MM.1S (cell line): ENCODE data around the gene PALB2.

Experiments used
- DNase-seq: peaks from one replicate; pipeline ENCODE4 v3.0.0-alpha.2; 2015
- H2AFZ ChIP-seq: fragments of 300-600 bp; sonication (generic); 2 replicates; pipeline ENCODE4 v1.6.0; 2016; ENCODE audit warnings: antibody characterized with exemption, low read length
- H3F3A ChIP-seq: fragments of 300-600 bp; sonication (generic); 2 replicates; pipeline ENCODE4 v1.6.1; 2016; ENCODE audit warnings: mild to moderate bottlenecking, antibody characterized with exemption, low read length, moderate library complexity, mixed read lengths; ENCODE audit not compliant: insufficient read depth
- H3K27ac ChIP-seq: fragments of 300-600 bp; sonication (generic); 2 replicates; pipeline ENCODE4 v1.5.1; 2016; ENCODE audit warnings: mild to moderate bottlenecking, low read length
- H3K27me3 ChIP-seq: fragments of 300-600 bp; sonication (generic); replicated peaks from 2 replicates; pipeline ENCODE4 v1.6.0; 2016; ENCODE audit warnings: low read length; ENCODE audit not compliant: insufficient read depth
- H3K36me3 ChIP-seq: fragments of 300-600 bp; sonication (generic); replicated peaks from 2 replicates; pipeline ENCODE4 v1.6.1; 2016; ENCODE audit warnings: mild to moderate bottlenecking, low read length, mixed read lengths; ENCODE audit not compliant: insufficient read depth
- H3K4me1 ChIP-seq: fragments of 300-600 bp; sonication (generic); 2 replicates; pipeline ENCODE4 v1.6.1; 2016; ENCODE audit warnings: low read length, mixed read lengths
- H3K4me2 ChIP-seq: fragments of 300-600 bp; sonication (generic); 2 replicates; pipeline ENCODE4 v1.6.0; 2016; ENCODE audit warnings: low read depth, low read length
- H3K4me3 ChIP-seq: fragments of 300-600 bp; sonication (generic); 2 replicates; pipeline ENCODE4 v1.5.1; 2016; ENCODE audit warnings: low read length, mixed read lengths
- H3K79me2 ChIP-seq: fragments of 300-600 bp; sonication (generic); 2 replicates; pipeline ENCODE4 v1.6.1; 2016; ENCODE audit warnings: mixed run types, low read length, mixed read lengths
- H3K9ac ChIP-seq: fragments of 300-600 bp; sonication (generic); 2 replicates; pipeline ENCODE4 v1.6.1; 2016; ENCODE audit warnings: low read length, mixed read lengths
- H3K9me2 ChIP-seq: fragments of 300-600 bp; sonication (generic); replicated peaks from 2 replicates; pipeline ENCODE4 v1.6.1; 2016; ENCODE audit warnings: mild to moderate bottlenecking, low read length, mixed read lengths; ENCODE audit not compliant: insufficient read depth
- H3K9me3 ChIP-seq: fragments of 300-600 bp; sonication (generic); replicated peaks from 2 replicates; pipeline ENCODE4 v1.6.1; 2016; ENCODE audit warnings: mild to moderate bottlenecking, low read length, mixed read lengths; ENCODE audit not compliant: insufficient read depth
- H4K20me1 ChIP-seq: fragments of 300-600 bp; sonication (generic); 2 replicates; pipeline ENCODE4 v1.6.1; 2016; ENCODE audit warnings: mild to moderate bottlenecking, low read length, moderate library complexity, mixed read lengths; ENCODE audit not compliant: insufficient read depth
- CTCF ChIP-seq: fragments of 300-600 bp; sonication (generic); IDR thresholded peaks from 2 replicates; pipeline ENCODE4 v1.5.1; 2016; ENCODE audit warnings: antibody characterized with exemption, low read length, mixed read lengths
- EZH2 ChIP-seq: fragments of 300-600 bp; sonication (generic); optimal IDR thresholded peaks from 2 replicates; pipeline ENCODE3; 2017; ENCODE audit warnings: low read depth, mild to moderate bottlenecking, antibody characterized with exemption, low read length, mixed read lengths
- EZH2phosphoT487 ChIP-seq: fragments of 300-600 bp; sonication (generic); IDR thresholded peaks from 2 replicates; pipeline ENCODE4 v1.6.1; 2018; ENCODE audit warnings: antibody characterized with exemption, low read length

Gene PALB2

DNA sequence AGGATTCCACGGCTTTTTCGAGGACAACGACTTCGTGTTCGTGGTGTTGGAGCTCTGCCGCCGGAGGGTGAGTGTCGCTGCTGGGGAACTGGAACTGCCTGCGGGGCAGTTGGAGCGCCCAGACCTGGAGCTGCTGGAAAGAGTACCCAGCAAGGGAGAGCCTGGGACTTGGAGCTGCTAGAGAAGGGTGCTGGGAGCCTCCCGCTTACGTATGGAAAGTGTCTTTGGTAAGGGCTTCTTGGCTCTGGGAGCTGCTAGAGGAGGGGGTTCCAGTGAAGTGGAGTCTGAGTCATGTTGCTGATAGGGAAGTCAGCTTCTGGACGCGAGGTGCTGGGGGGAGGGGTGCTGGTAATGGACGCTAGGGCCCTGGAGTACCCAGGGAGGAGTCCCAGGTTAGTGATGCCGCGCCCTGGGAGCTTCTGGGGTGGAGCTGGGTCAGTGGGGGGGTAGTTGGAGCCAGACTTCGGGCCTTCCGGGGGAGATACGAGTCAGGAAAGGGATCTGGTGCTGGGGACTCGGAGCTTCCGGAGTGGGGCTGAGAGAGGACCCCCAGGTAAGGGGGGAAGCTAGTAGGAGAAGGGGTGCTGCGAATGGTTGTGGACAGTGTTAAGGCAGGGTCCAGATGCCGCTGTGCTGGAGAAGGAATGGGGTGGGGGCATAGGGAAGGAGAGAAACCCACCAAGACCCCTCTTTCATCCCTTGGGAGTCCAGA lies 38.3 kb upstream of the PALB2 start:
- DNase-seq: peak; percentile 37
- H2AFZ ChIP-seq: peak overlapping the region; percentile 59
- peaks cover 55% of the 10 kb centered on the region for H3K79me2 ChIP-seq
- H3K9me3 ChIP-seq: no peaks in the 10 kb centered on the region
- H3K27ac ChIP-seq: peak overlapping the region; percentile 7; the same call in 1 of the 2 replicates
- no peaks in the 10 kb centered on the region for H3K9me2 ChIP-seq
- peaks cover 14% of the 10 kb centered on the region for H3K4me1 ChIP-seq
- H3F3A ChIP-seq: no peaks in the 10 kb centered on the region; the same call in 1 of the 2 replicates
- H3K9ac ChIP-seq: peak overlapping the region; percentile 71
- peak overlapping the region; percentile 64 for H3K4me2 ChIP-seq
- H3K27me3 ChIP-seq: no peaks in the 10 kb centered on the region
- no peak for TF ChIP-seq EZH2phosphoT487
- H3K4me3 ChIP-seq: peak overlapping the region; percentile 99
- no peaks in the 10 kb centered on the region for H4K20me1 ChIP-seq
- peaks cover 10% of the 10 kb centered on the region; the same call in 1 of the 2 replicates for H3K36me3 ChIP-seq

- Histone ChIP-seq H3K9ac (peak within 1 kb of the TSS; percentile 71), H3K27ac (peak within 1 kb of the TSS; percentile 7; the same call in 1 of the 2 replicates), H3K4me1 (peaks cover 14% of the 10 kb centered on the region), H4K20me1 (no peaks in the 10 kb centered on the region), H3K9me3 (no peaks in the 10 kb centered on the region), H3F3A (no peaks in the 10 kb centered on the region; the same call in 1 of the 2 replicates), H3K4me2 (peak within 1 kb of the TSS; percentile 64), H3K27me3 (no peaks in the 10 kb centered on the region), H2AFZ (peak within 1 kb of the TSS; percentile 59), H3K9me2 (no peaks in the 10 kb centered on the region), H3K36me3 (peaks cover 7% of the 10 kb centered on the region; the same call in 1 of the 2 replicates), H3K79me2 (peaks cover 48% of the 10 kb centered on the region), H3K4me3 (peak within 1 kb of the TSS; percentile 99)
- TF ChIP-seq EZH2 (no peak), CTCF (peak; percentile 35)
- peak; percentile 94 for DNase-seq
These were observed 37.5 kb upstream of the PALB2 start, which contains the start of gene PLK1 for GRCh38 chr16:23678430-23679273. TSS of gene PLK1 (plus strand) at chr16:23678889. CDS start at chr16:23678933, 44 bp downstream.

DNA sequence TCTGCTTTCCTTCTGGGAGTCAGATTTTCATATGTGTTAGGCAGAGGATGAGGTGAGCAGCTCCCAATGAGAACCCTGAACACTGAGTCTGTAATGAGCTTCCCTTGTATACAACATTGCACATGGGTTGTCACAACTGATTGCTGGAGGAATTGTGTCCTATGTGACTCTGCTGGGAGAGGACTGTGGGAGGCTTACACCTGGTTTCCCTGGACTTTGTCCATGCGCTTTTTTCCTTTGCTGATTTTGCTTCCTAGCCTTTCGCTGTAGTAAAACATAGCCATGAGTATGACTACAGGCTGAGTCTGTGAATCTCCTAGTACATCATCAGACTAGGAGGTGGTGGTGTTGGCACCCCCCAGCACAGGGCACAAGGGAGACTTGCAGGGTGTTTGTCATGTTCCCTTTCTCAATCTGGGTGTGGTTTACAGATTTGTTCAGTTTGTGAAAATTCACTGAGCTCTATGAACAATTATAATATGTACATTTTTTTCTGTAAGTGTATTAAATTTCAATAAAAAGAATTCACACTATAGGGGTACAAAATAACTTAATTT lies 35.9 kb upstream of the PALB2 start:
- Histone ChIP-seq H3K9ac (no peak overlapping the region), H3K79me2 (peaks cover 34% of the 10 kb centered on the region), H3K27ac (no peak overlapping the region), H3K36me3 (peaks cover 7% of the 10 kb centered on the region; the same call in 1 of the 2 replicates), H3F3A (no peaks in the 10 kb centered on the region; the same call in 1 of the 2 replicates), H3K4me1 (peaks cover 14% of the 10 kb centered on the region), H3K27me3 (no peaks in the 10 kb centered on the region), H3K4me2 (no peak overlapping the region), H3K9me3 (no peaks in the 10 kb centered on the region), H3K9me2 (no peaks in the 10 kb centered on the region), H4K20me1 (no peaks in the 10 kb centered on the region), H2AFZ (no peak overlapping the region), H3K4me3 (no peak overlapping the region)
- no peak for DNase-seq
- TF ChIP-seq EZH2: no peak
- TF ChIP-seq CTCF: no peak
- TF ChIP-seq EZH2phosphoT487: no peak
